Activated T-cell treated with anti-CD3 and anti-CD28 coated beads, Interleukin-2, amount 50 U/mL, for 4 hours (primary cell): Measurements from ENCODE around the gene JARID2. TPM values are rescaled to one million over a fixed set of nuclear protein-coding genes. Genes with fewer than 3 reads are reported as not detected.

Source experiments
- ATAC-seq, 2 donors: fragments of 200-7000 bp; cut with Tn5 transposase; one replicate each; pipeline ENCODE4 v1.10.0; 2021
- DNase-seq: peaks from one replicate; pipeline ENCODE4 v3.0.0-alpha.2; 2020
- H3K27me3 Mint-ChIP-seq: one replicate; pipeline ENCODE4 v1.8.0; 2021; ENCODE audit warnings: low read depth, mixed read lengths
- H3K36me3 Mint-ChIP-seq: one replicate; pipeline ENCODE4 v1.8.0; 2022; ENCODE audit warnings: mixed read lengths; ENCODE audit not compliant: insufficient read depth
- H3K4me1 Mint-ChIP-seq: one replicate; pipeline ENCODE4 v1.8.0; 2021; ENCODE audit warnings: low read depth, mixed read lengths
- H3K4me3 Mint-ChIP-seq: one replicate; pipeline ENCODE4 v1.8.0; 2021; ENCODE audit warnings: mild to moderate bottlenecking, moderate library complexity, mixed read lengths
- H3K9me3 Mint-ChIP-seq: one replicate; pipeline ENCODE4 v1.8.0; 2021; ENCODE audit warnings: mixed read lengths
- total RNA-seq, 3 donors: library from RNA; stranded (reverse); gene quantifications; one replicate each; pipeline ENCODE4 v1.2.1, GENCODE V29; 2021

The JARID2 gene
- total RNA-seq, 3 donors from 2014 or later = 32.6 to 43.6 (median 37.2) TPM

GRCh38 chr6:15561447-15562199 is 315.8 kb downstream of the JARID2 start:
- no peaks in the 10 kb centered on the region for H3K9me3 Mint-ChIP-seq
- H3K4me3 Mint-ChIP-seq = no peak overlapping the region
- no peaks in the 10 kb centered on the region for H3K27me3 Mint-ChIP-seq
- DNase-seq = no peak
- H3K4me1 Mint-ChIP-seq = peaks cover 4% of the 10 kb centered on the region
- ATAC-seq = no peak
- peaks cover 11% of the 10 kb centered on the region for H3K36me3 Mint-ChIP-seq

GRCh38 chr6:15562977-15563376 is 317.1 kb downstream of the JARID2 start:
- H3K4me1 Mint-ChIP-seq = peaks cover 4% of the 10 kb centered on the region
- no peaks in the 10 kb centered on the region for H3K27me3 Mint-ChIP-seq
- H3K36me3 Mint-ChIP-seq = peaks cover 11% of the 10 kb centered on the region
- no peaks in the 10 kb centered on the region for H3K9me3 Mint-ChIP-seq
- H3K4me3 Mint-ChIP-seq = no peak overlapping the region
- no peak for ATAC-seq
- DNase-seq = no peak

DNA sequence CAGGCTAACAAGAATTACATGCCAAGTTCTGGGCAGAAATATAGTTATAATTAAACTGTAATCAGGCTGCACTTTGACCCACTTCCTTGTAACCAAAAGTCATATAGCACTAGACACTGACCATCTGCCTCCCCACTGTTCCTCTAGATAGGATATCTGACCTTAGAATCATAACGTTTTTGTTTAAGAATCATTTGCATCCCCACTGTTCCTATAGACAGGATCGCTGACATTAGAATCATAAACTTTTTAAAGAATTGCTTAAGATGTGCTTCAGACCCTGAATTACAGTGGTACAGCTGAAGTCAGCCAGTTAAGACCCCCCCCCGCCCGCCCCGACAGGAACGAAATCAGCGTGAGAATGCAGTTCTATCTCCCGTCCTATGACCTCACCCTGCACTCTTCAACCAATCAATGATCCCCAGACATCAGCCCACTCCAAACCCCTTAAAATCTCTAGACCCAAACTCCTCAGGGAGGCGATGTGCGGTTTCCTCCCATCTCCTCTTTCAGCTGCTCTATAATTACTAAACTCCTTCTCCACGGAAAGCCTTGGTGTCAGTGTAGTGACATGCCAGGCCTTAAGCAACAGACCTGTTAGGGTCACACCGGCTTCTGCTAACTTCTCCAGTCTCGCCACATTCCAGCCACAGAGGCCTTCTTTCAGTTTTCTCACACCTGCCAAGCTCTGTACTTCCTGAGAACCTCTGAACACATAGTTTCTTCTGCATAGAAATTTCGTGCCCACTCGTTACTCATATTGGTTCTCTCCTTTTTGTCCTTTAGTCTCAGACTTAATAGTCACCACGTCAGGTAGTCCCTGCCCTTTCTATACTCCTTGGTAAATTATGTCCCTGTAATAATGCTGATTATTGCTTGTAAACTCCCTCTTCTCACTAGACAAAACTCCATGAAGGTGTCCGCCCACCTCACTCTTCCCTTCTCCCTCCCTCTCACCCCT is 323.4 kb downstream of the JARID2 start:
- H3K9me3 Mint-ChIP-seq = no peaks in the 10 kb centered on the region
- peaks cover 3% of the 10 kb centered on the region for H3K4me1 Mint-ChIP-seq

GRCh38 chr6:15570171-15570570 is 324.3 kb downstream of the JARID2 start:
- H3K36me3 Mint-ChIP-seq = peaks cover 10% of the 10 kb centered on the region

More for the DNA sequence above, 323.4 kb downstream of the JARID2 start:
- Mint-ChIP-seq H3K4me3 (no peak overlapping the region), H3K27me3 (no peaks in the 10 kb centered on the region), H3K36me3 (peaks cover 9% of the 10 kb centered on the region)
- DNase-seq = no peak
- no peak for ATAC-seq

More at GRCh38 chr6:15570171-15570570, 324.3 kb downstream of the JARID2 start:
- Mint-ChIP-seq H3K4me3 (no peak overlapping the region), H3K27me3 (no peaks in the 10 kb centered on the region), H3K4me1 (peaks cover 3% of the 10 kb centered on the region), H3K9me3 (no peaks in the 10 kb centered on the region)
- ATAC-seq (no peak), DNase-seq (no peak)
